ENCODE data around the gene PSMB10. TPM values are rescaled to one million over a fixed set of nuclear protein-coding genes. Genes with fewer than 3 reads are reported as not detected.

The PSMB10 gene
- total and polyA plus RNA-seq, 10 donors, result 80.3 to 236 (median 141) TPM

- TF ChIP-seq POLR2A (IDR thresholded peaks at IDR 0.05), result no peak
- TF ChIP-seq POLR2AphosphoS5 (IDR thresholded peaks at IDR 0.05), result no peak
- no peak for TF ChIP-seq CTCF (IDR thresholded peaks at IDR 0.05 in 8 of 11, conservative IDR thresholded peaks at IDR 0.05 in 3 of 11)
- H3K9me3 ChIP-seq, result no peaks in the 10 kb centered on the region
- H3K27me3 ChIP-seq (replicated peaks in 1 of 7), result no peaks in the 10 kb centered on the region
- WGBS, 5 donors, result 70 to 81% (median 76%) methylated on average over 10 to 11 of the region's 11 CpGs
- H3K4me1 ChIP-seq, result peaks cover 35 to 83% (median 56%) of the 10 kb centered on the region in 6 donors
- no peak for DNase-seq
- H3K36me3 ChIP-seq, result peaks cover 0 to 27% (median 18%) of the 10 kb centered on the region in 6 donors
- intact Hi-C loops (cut with DNase I; ENCODE audit: low total_unique reads), result no loop called here
- peak overlapping the region in 5 of 8 donors; percentile 7 to 92 (median 87) for H3K27ac ChIP-seq
- peak overlapping the region in 1 of 8 donors; percentile 74 for H3K4me3 ChIP-seq
Measured at GRCh38 chr16:67965668-67966548, 29.3 kb upstream of the PSMB10 start.

- TF ChIP-seq CTCF (IDR thresholded peaks at IDR 0.05 in 8 of 11, conservative IDR thresholded peaks at IDR 0.05 in 3 of 11), result no peak
- no peak for TF ChIP-seq POLR2AphosphoS5 (IDR thresholded peaks at IDR 0.05)
- TF ChIP-seq POLR2A (IDR thresholded peaks at IDR 0.05), result no peak
- Histone ChIP-seq H3K27me3 (replicated peaks in 1 of 7) (no peaks in the 10 kb centered on the region), H3K4me3 (no peak overlapping the region), H3K4me1 (peaks cover 44 to 95% (median 68%) of the 10 kb centered on the region in 6 donors), H3K36me3 (peaks cover 0 to 40% (median 28%) of the 10 kb centered on the region in 6 donors), H3K27ac (peak overlapping the region in 3 of 8 donors; percentile 5 to 54 (median 47)), H3K9me3 (no peaks in the 10 kb centered on the region)
- intact Hi-C loops (cut with DNase I; ENCODE audit: low total_unique reads), result no loop called here
- 87 to 96% (median 94%) methylated on average over 6 of the region's 6 CpGs for WGBS, 5 donors
- DNase-seq, result no peak
Measured at GRCh38 chr16:67964477-67965131, 28.0 kb upstream of the PSMB10 start.

- Histone ChIP-seq H3K9me3 (no peaks in the 10 kb centered on the region), H3K27ac (peak overlapping the region in 5 of 8 donors; percentile 5 to 54 (median 41)), H3K4me3 (peak overlapping the region in 2 of 8 donors; percentile 13 to 38), H3K4me1 (peaks cover 44 to 95% (median 69%) of the 10 kb centered on the region in 6 donors), H3K27me3 (replicated peaks in 1 of 7) (no peaks in the 10 kb centered on the region), H3K36me3 (peaks cover 0 to 48% (median 28%) of the 10 kb centered on the region in 6 donors)
- intact Hi-C loops (cut with DNase I; ENCODE audit: low total_unique reads), result no loop called here
- peak; percentile 75 for DNase-seq
- WGBS, 5 donors, result 60 to 81% (median 77%) methylated on average over 16 to 32 of the region's 32 CpGs
- TF ChIP-seq POLR2AphosphoS5 (IDR thresholded peaks at IDR 0.05) (peak in 2 of 3 donors; percentile 58 to 74), CTCF (IDR thresholded peaks at IDR 0.05 in 8 of 11, conservative IDR thresholded peaks at IDR 0.05 in 3 of 11) (no peak)
Measured at GRCh38 chr16:67963662-67964321, 27.1 kb upstream of the PSMB10 start.
